Esophagus (tissue), 2 donors: ENCODE results near the gene PPM1H. TPM values are rescaled to one million over a fixed set of nuclear protein-coding genes. Genes with fewer than 3 reads are reported as not detected.

Experiments used
- H3K27ac ChIP-seq, 2 donors: one replicate each; pipeline ENCODE4 v1.5.1; 2013; ENCODE audit warnings: low read depth in 2 of 2, mild to moderate bottlenecking in 2 of 2, inconsistent platforms in 1 of 2, low read length in 1 of 2, moderate library complexity in 1 of 2
- H3K27me3 ChIP-seq, 2 donors: one replicate each; pipeline ENCODE4 v1.6.1; 2013; ENCODE audit warnings: low read length in 2 of 2, control low read depth in 1 of 2, mild to moderate bottlenecking in 1 of 2; ENCODE audit not compliant: insufficient read depth in 2 of 2, control insufficient read depth in 1 of 2
- H3K36me3 ChIP-seq, 2 donors: one replicate each; pipeline ENCODE4 v1.6.1; 2013; ENCODE audit warnings: low read length in 1 of 2; ENCODE audit not compliant: control insufficient read depth in 2 of 2, insufficient read depth in 2 of 2
- H3K4me1 ChIP-seq, 2 donors: one replicate each; pipeline ENCODE4 v1.6.1; 2013; ENCODE audit warnings: low read length in 1 of 2; ENCODE audit not compliant: control insufficient read depth in 2 of 2, insufficient read depth in 2 of 2
- H3K4me3 ChIP-seq, 2 donors: one replicate each; pipeline ENCODE4 v1.5.1; 2013; ENCODE audit warnings: low read length in 2 of 2, mild to moderate bottlenecking in 2 of 2, low read depth in 1 of 2, moderate library complexity in 1 of 2
- H3K9me3 ChIP-seq, 2 donors: one replicate each; pipeline ENCODE4 v1.6.1; 2013; ENCODE audit warnings: mild to moderate bottlenecking in 2 of 2, low read depth in 1 of 2, low read length in 1 of 2, moderate library complexity in 1 of 2; ENCODE audit not compliant: control insufficient read depth in 2 of 2, insufficient read depth in 1 of 2
- WGBS, 2 donors: extraction: QIAGEN DNeasy Blood & Tissue Kit; methylation state at CpG; one replicate each; pipeline ENCODE4 v1.1.7; 2013; 5-methylcytosine and 5-hydroxymethylcytosine counted together
- polyA plus RNA-seq, 2 donors: library from polyadenylated mRNA; stranded (reverse); fragments of 200-250 nt; gene quantifications; one replicate each; pipeline ENCODE4 v1.2.3, GENCODE V29; 2013
- donor health status: healthy with polysubstance abuse.
- donor health status: Bipolar disorder and iron deficiency.

The PPM1H gene
- polyA plus RNA-seq, 2 donors, result 0.04 to 0.09 TPM

DNA sequence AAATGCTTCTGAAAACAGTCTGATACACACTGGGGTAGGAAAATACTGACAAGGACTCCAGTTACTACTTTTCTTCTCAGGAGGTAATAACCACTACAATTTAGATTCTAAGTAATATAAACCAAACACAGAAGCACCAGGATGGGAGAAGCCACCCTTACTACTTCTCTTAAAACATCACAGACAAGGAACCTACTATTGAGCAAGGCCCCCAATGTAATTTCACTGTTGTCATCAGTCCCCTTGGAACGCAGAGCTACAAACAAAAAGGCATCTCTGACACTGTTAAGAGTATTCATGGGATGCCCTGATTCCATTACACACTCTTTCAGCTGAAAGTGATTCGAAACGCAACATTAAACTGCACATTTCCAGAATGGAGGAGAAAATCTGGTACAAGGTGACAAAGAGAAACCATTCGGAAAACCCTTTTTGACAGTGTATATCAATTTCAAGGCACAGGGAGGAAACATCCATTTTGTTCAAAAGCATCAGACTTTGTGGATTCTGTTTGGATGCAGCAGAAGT lies 185.9 kb downstream of the PPM1H start:
- no peaks in the 10 kb centered on the region for H3K9me3 ChIP-seq
- peaks cover 2 to 4% of the 10 kb centered on the region in 2 donors for H3K4me1 ChIP-seq
- 95 to 96% methylated on average over 4 of the region's 4 CpGs for WGBS, 2 donors
- no peaks in the 10 kb centered on the region for H3K36me3 ChIP-seq
- H3K27ac ChIP-seq, result no peak overlapping the region
- H3K4me3 ChIP-seq, result no peak overlapping the region
- H3K27me3 ChIP-seq, result no peaks in the 10 kb centered on the region

DNA sequence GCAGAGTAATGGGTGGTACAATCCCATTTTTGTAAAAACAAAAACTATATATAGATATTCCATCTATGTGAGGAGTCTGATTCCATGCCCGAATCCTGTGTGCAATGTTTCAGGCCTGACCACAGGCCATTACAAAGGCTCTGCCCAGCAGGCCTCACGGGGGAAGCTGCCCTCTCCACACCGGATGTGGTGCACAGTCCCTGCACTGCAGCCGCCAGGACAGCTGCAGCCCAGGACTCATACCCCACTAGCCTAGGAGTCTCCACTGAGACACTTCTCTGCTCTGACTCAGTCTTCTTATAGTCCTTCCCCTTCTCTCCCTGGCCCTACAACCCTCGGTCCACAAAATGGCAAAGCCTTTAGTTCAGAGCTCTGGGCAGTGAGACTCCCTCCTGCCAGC lies 190.4 kb downstream of the PPM1H start:
- Histone ChIP-seq H3K4me3 (no peak overlapping the region), H3K27me3 (no peaks in the 10 kb centered on the region), H3K4me1 (peaks cover 2 to 4% of the 10 kb centered on the region in 2 donors), H3K27ac (peak overlapping the region in 1 of 2 donors; percentile 52), H3K9me3 (no peaks in the 10 kb centered on the region), H3K36me3 (no peaks in the 10 kb centered on the region)
- WGBS, 2 donors, result 86 to 92% methylated on average over 5 of the region's 5 CpGs

DNA sequence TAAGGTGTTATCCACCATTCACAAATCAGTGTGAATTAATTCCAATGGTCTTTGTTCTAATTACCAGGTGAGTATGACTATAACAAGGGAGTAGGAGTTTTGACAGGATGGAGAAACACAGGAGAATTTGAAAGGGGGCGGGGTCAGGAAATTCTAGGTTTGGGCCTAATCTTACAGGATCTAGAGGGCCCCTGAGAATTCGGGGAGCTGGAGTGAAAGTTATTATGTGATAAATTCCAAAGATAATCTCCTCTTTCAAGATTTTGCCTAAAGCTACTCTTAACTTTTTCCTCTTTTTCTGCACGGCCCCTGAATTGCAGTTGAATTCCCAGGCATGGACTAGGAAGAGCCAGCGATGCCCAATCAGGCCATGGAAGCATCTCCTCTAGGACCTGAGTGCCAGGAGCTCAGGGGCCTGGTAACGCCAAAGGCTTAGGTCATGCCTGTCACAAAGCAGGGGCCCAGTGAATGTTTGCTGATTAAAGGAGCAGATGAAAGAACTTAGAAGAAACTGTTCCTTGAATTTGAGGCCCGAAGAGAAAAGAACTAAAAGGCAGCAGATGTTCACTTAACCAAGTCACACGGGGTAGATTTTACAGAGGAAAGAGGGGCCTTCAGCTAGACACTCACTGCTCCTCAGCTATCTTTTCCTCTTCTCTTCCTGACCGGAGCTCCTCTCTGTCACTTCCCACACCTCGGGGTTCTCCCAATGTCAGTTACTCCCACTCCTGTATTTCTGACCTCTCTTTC lies 195.5 kb downstream of the PPM1H start:
- peaks cover 0 to under 1% of the 10 kb centered on the region in 2 donors for H3K4me1 ChIP-seq
- no peak overlapping the region for H3K27ac ChIP-seq
- H3K27me3 ChIP-seq, result no peaks in the 10 kb centered on the region
- no peaks in the 10 kb centered on the region for H3K36me3 ChIP-seq
- no peaks in the 10 kb centered on the region for H3K9me3 ChIP-seq
- WGBS, 2 donors, result 58 to 76% methylated on average over 9 of the region's 9 CpGs
- no peak overlapping the region for H3K4me3 ChIP-seq

DNA sequence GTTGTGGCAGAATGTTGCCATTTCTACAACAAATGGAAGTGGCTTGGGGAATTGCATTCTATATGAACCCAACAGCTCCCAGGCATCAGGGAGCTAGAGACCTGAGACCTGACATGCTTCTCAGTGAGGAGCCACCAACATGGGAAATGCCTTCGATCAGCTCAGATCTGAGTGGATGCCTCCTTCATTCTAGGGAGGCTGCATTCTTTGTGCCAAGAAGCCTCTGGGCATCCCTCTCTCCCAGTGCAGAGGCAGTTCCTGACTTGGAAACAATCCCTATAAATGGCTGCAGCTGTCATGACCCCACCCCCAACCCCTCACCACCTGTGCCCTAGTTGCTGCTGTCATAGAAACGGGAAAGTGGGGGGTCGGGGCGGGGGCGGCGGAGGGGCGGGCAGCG lies 196.3 kb downstream of the PPM1H start:
- Histone ChIP-seq H3K36me3 (no peaks in the 10 kb centered on the region), H3K4me3 (no peak overlapping the region), H3K27ac (no peak overlapping the region), H3K4me1 (no peaks in the 10 kb centered on the region), H3K9me3 (no peaks in the 10 kb centered on the region), H3K27me3 (no peaks in the 10 kb centered on the region)
- WGBS, 2 donors, result 82 to 83% methylated on average over 8 of the region's 8 CpGs

DNA sequence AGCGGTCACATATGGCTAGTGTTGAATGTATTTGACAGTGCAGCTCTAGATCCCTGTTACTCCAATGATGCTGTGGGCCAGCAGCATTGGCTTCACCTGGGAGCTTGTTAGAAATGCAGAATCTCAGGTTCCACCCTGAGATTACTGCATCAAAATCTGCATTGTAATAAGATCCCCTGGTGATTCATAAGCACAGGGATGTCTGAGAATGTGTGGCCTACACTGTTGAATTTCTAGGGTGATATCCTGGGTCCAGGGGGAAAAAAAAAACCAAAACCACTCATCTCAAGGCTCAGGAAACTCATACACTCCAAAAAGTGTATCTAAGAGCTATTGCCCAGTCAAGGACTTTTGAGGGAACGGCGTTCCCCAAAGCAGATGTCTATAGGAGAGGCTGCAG lies 196.8 kb downstream of the PPM1H start:
- WGBS, 2 donors, result 97 to 98% methylated on average over 3 of the region's 3 CpGs
- Histone ChIP-seq H3K36me3 (no peaks in the 10 kb centered on the region), H3K9me3 (no peaks in the 10 kb centered on the region)

GRCh38 chr12:62737615-62738014 lies 197.3 kb downstream of the PPM1H start:
- H3K36me3 ChIP-seq, result no peaks in the 10 kb centered on the region
- WGBS, 2 donors, result 89 to 95% methylated on average over 2 of the region's 2 CpGs
- no peak overlapping the region for H3K4me3 ChIP-seq
- H3K9me3 ChIP-seq, result no peaks in the 10 kb centered on the region
- peaks cover 2 to 3% of the 10 kb centered on the region in 2 donors for H3K4me1 ChIP-seq
- H3K27me3 ChIP-seq, result no peaks in the 10 kb centered on the region
- no peak overlapping the region for H3K27ac ChIP-seq

More for the DNA sequence above, 196.8 kb downstream of the PPM1H start:
- Histone ChIP-seq H3K4me3 (no peak overlapping the region), H3K27me3 (no peaks in the 10 kb centered on the region), H3K4me1 (peaks cover 1% of the 10 kb centered on the region in 2 donors), H3K27ac (no peak overlapping the region)

DNA sequence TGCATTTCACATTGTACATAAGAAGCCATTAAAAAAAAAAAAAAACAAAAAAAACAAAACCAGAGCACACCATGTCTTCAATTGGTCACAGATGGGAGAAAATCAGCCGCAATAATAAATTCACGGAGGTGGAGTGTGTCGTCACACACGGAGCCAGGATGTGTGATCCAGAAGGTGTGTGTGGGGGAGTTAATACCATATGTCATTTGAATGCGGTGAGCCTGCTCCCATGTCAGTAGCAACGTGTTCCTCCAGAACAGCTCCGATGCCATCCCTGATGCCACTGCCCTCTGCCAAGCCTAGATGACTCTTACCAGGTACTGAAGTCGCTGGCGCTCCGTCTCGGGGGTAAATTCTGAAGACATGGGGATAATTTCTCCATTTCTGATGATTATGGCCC lies 197.8 kb downstream of the PPM1H start:
- WGBS, 2 donors, result 96 to 97% methylated on average over 11 of the region's 11 CpGs
- H3K4me1 ChIP-seq, result peaks cover 2 to 3% of the 10 kb centered on the region in 2 donors
- H3K27ac ChIP-seq, result no peak overlapping the region
- H3K9me3 ChIP-seq, result no peaks in the 10 kb centered on the region
- H3K4me3 ChIP-seq, result no peak overlapping the region
- no peaks in the 10 kb centered on the region for H3K27me3 ChIP-seq
- no peaks in the 10 kb centered on the region for H3K36me3 ChIP-seq

- H3K36me3 ChIP-seq, result no peaks in the 10 kb centered on the region
- H3K27me3 ChIP-seq, result no peaks in the 10 kb centered on the region
- H3K4me1 ChIP-seq, result peaks cover 2 to 3% of the 10 kb centered on the region in 2 donors
- no peaks in the 10 kb centered on the region for H3K9me3 ChIP-seq
- H3K4me3 ChIP-seq, result no peak overlapping the region
- no peak overlapping the region for H3K27ac ChIP-seq
- WGBS, 2 donors, result 82 to 91% methylated on average over 2 of the region's 2 CpGs
These were observed 198.4 kb downstream of the PPM1H start for GRCh38 chr12:62736596-62736995.

DNA sequence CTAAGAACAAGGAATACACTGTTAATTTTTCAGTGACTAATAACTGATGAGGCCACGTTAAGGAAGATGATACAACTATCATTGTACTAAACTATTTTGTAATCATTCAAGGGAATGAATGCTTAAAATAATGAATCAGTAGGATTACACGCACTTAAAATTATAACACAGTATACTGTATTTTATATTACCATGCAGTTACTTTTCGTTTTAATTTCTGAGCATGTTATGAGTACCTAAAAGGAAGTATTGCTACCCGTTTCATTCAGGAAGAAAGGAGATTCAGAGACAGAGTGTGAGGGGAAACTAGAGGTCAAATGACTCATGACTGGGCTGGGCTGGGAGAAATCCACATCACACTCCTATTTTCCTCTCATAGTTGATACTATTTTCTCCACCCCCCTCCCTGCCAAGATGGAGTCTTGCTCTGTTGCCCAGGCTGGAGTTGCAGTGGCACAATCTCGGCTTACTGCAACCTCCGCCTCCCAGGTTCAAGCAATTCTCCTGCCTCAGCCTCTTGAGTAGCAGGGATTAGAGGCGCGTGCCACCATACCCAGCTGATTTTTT lies 202.0 kb downstream of the PPM1H start:
- 64 to 72% methylated on average over 8 of the region's 8 CpGs for WGBS, 2 donors
- Histone ChIP-seq H3K4me1 (peaks cover 5 to 6% of the 10 kb centered on the region in 2 donors), H3K27me3 (no peaks in the 10 kb centered on the region)

More for the DNA sequence above, 202.0 kb downstream of the PPM1H start:
- no peaks in the 10 kb centered on the region for H3K9me3 ChIP-seq
- no peaks in the 10 kb centered on the region for H3K36me3 ChIP-seq
- no peak overlapping the region for H3K4me3 ChIP-seq
- H3K27ac ChIP-seq, result peak overlapping the region in 1 of 2 donors; percentile 85
